HG03095 (cell line): ENCODE results near the gene CDH13.

Source experiments
- ATAC-seq: cut with Tn5 transposase; IDR thresholded peaks from one replicate; pipeline ENCODE4 v1.9.1; 2021; ENCODE audit warnings: moderate library complexity; ENCODE audit not compliant: unreplicated experiment

CDH13 gene

GRCh38 chr16:83840060-83840617 is 1213.4 kb downstream of the CDH13 start:
- ATAC-seq = no peak

- ATAC-seq = no peak
These were observed 1215.5 kb downstream of the CDH13 start for GRCh38 chr16:83842291-83842690.

GRCh38 chr16:83842756-83843507 is 1216.2 kb downstream of the CDH13 start:
- ATAC-seq = no peak

- ATAC-seq = no peak
These were observed 1216.9 kb downstream of the CDH13 start for GRCh38 chr16:83843657-83844056.

GRCh38 chr16:83845263-83845662 is 1218.5 kb downstream of the CDH13 start:
- ATAC-seq = no peak

GRCh38 chr16:83847371-83848225 is 1220.8 kb downstream of the CDH13 start:
- no peak for ATAC-seq

GRCh38 chr16:83849421-83849820 is 1222.7 kb downstream of the CDH13 start:
- ATAC-seq = no peak
